Measurements from ENCODE around the gene CFAP54. TPM values are rescaled to one million over a fixed set of nuclear protein-coding genes. Genes with fewer than 3 reads are reported as not detected.

The CFAP54 gene
- total RNA-seq, 1 experiment from 2014 or later = 0.05 TPM

- Histone ChIP-seq H3K4me1 (replicated peaks) (peaks cover 9% of the 10 kb centered on the region), H3K36me3 (no peaks in the 10 kb centered on the region), H3K4me3 (no peak overlapping the region), H3K27me3 (replicated peaks) (peaks cover 12% of the 10 kb centered on the region), H3K27ac (no peak overlapping the region), H3K9me3 (replicated peaks) (no peaks in the 10 kb centered on the region)
- DNase-seq (ENCODE audit: low read depth in 1 of 2, low spot score in 2 of 2) = no peak
Observed at GRCh38 chr12:96462571-96463280, 26.7 kb upstream of the CFAP54 start.

- Histone ChIP-seq H3K27ac (no peak overlapping the region), H3K27me3 (replicated peaks) (no peaks in the 10 kb centered on the region), H3K36me3 (no peaks in the 10 kb centered on the region), H3K9me3 (replicated peaks) (no peaks in the 10 kb centered on the region), H3K4me3 (no peak overlapping the region), H3K4me1 (replicated peaks) (peaks cover 9% of the 10 kb centered on the region)
- no peak for DNase-seq (ENCODE audit: low read depth in 1 of 2, low spot score in 2 of 2)
Observed at GRCh38 chr12:96465896-96466295, 23.5 kb upstream of the CFAP54 start.

DNA sequence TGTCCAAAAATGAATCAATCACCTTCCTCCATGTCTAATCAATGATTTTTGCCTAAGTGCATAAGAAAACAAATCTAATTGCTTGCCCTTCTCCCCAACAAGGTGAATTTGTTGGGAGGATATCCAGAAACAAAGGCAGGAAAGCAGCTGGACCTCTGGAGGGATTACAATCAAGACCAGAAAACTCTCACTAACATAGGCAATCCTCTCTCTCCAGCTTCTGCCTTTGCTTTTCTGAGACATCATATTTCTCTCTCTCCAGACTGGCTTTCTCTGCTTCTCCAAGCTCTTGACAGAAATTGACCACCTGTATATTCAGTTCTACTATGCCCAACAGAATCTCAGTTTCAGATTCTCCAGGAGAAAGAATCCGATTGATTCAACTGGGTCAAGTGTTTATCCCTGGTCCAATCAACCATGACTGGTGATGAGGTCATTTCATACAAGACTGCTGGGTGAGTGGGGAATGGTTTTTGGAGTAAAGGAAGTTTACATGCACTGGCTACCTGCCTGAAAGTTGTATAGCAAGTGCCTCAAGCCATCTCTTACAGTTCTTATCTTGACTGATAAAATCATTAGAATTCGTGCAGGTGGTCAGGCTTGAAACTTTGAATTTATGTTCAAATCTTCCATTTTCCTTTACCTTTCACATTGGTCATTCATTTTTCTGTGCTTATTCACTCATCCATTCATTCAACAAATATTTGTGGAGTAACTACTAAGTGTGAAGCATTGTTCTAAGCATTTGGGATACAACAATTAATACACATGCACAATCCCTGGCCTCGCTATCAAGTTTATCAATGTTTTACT, 22.2 kb upstream of the CFAP54 start:
- Histone ChIP-seq H3K4me1 (replicated peaks) (peaks cover 9% of the 10 kb centered on the region), H3K27me3 (replicated peaks) (no peaks in the 10 kb centered on the region), H3K27ac (no peak overlapping the region), H3K9me3 (replicated peaks) (no peaks in the 10 kb centered on the region), H3K36me3 (no peaks in the 10 kb centered on the region), H3K4me3 (no peak overlapping the region)
- DNase-seq (ENCODE audit: low read depth in 1 of 2, low spot score in 2 of 2) = peak in 1 of 2 experiments; percentile 25

DNA sequence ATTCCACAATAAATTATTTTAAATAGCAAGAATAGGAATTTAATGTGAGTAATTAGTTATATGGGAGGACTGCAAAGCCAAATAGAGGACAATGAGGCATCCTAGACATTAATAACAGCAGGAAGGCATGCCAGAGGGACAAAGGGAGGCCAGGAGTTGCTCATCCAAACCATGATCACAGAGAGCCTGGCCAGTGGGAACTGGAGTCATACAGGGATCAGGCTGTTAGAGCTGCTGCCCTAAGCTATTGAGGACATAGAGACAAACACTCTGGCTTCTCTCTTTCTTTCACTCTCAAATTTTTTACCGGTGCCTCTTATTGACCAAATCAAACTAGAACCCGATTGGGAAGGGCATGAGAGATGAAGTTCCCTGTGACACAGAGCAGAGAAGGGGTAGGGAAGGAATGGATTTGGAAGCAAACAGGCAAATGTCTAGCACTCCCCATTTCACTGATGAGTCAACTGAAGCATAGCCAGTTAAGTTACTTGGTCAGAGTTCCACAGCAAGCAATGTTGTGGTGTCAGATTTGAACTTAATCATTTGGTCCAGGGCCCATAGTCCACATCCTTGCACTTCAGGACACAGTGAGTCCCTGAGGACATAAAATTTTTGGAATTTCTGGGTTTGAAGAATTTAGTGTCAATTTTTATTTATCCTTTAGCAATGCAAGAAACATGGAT, 17.9 kb upstream of the CFAP54 start:
- no peak overlapping the region for H3K27ac ChIP-seq
- DNase-seq (ENCODE audit: low read depth in 1 of 2, low spot score in 2 of 2) = no peak
- no peak overlapping the region for H3K4me3 ChIP-seq
- H3K27me3 ChIP-seq (replicated peaks) = no peaks in the 10 kb centered on the region
- no peaks in the 10 kb centered on the region for H3K36me3 ChIP-seq
- H3K9me3 ChIP-seq (replicated peaks) = no peaks in the 10 kb centered on the region
- H3K4me1 ChIP-seq (replicated peaks) = peaks cover 13% of the 10 kb centered on the region

- Histone ChIP-seq H3K4me1 (replicated peaks) (peaks cover 6% of the 10 kb centered on the region), H3K27ac (no peak overlapping the region), H3K27me3 (replicated peaks) (no peaks in the 10 kb centered on the region), H3K36me3 (no peaks in the 10 kb centered on the region), H3K4me3 (no peak overlapping the region), H3K9me3 (replicated peaks) (no peaks in the 10 kb centered on the region)
- DNase-seq (ENCODE audit: low read depth in 1 of 2, low spot score in 2 of 2) = no peak
Observed at GRCh38 chr12:96472384-96472783, 17.0 kb upstream of the CFAP54 start.

DNA sequence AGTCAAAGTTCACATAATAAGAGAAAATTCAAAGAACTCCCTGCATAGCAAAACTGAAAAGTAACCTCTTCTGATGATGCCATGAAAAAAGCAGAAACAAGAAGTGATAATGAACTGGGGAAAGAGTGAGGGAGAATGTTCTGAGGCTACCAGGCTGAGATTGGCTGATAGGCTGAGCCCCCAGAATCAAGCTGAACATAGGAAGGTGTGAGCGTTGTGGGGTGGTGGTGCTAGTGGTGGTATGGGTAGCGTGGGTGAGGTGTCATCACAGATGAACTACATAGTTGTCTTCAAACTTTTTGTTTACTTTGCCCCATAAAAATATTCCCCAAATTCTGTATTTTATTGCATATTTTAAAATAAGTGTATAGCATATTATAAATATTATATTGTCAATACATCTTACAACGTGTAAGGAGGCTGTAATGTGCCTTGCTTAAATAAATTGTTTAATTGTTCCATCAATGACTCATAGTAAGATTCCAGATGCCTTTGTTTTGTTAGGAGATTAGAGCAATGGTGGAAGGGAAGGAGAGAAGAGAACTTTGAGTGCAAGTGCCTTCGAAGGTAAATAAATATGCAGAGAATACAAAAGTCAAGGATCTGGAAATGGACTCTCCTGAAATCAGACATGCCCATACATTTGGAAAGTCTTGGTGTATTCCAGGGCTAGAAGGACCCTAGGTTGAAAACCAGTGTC, 15.8 kb upstream of the CFAP54 start:
- no peaks in the 10 kb centered on the region for H3K36me3 ChIP-seq
- no peak overlapping the region for H3K27ac ChIP-seq
- no peaks in the 10 kb centered on the region for H3K9me3 ChIP-seq (replicated peaks)
- no peak overlapping the region for H3K4me3 ChIP-seq
- 0 out of 2 replicates have a peak, but pooled peaks cover 4% of the 10 kb centered on the region for H3K4me1 ChIP-seq (replicated peaks)
- H3K27me3 ChIP-seq (replicated peaks) = no peaks in the 10 kb centered on the region
- DNase-seq (ENCODE audit: low read depth in 1 of 2, low spot score in 2 of 2) = no peak

- no peak for DNase-seq (ENCODE audit: low read depth in 1 of 2, low spot score in 2 of 2)
- H3K4me3 ChIP-seq = no peak overlapping the region
- no peak overlapping the region for H3K27ac ChIP-seq
- no peaks in the 10 kb centered on the region for H3K36me3 ChIP-seq
- no peaks in the 10 kb centered on the region for H3K9me3 ChIP-seq (replicated peaks)
- no peaks in the 10 kb centered on the region for H3K27me3 ChIP-seq (replicated peaks)
- H3K4me1 ChIP-seq (replicated peaks) = 0 out of 2 replicates have a peak, but pooled peaks cover 4% of the 10 kb centered on the region
Observed at GRCh38 chr12:96474206-96474605, 15.2 kb upstream of the CFAP54 start.

DNA sequence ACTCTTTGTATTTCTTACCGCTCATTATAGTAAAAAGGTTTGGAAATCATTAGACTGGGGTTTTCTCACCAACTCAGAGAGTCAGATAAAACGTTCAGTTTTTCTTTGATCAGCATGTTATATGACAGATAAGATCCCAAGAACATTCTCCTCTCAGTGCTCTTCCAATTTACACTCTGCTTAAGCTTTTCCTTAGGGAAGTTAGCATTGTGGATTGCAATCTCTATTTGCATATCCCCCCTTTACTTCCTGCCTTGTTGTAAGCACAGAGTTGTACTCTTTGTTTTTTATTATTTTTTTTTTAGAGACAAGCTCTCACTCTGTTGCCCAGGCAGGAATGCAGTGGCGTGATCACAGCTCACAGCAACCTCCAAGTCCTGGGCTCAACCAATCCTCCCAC, 11.4 kb upstream of the CFAP54 start:
- Histone ChIP-seq H3K36me3 (no peaks in the 10 kb centered on the region), H3K4me1 (replicated peaks) (0 out of 2 replicates have a peak, but pooled peaks cover 4% of the 10 kb centered on the region), H3K4me3 (no peak overlapping the region), H3K27me3 (replicated peaks) (no peaks in the 10 kb centered on the region), H3K27ac (no peak overlapping the region), H3K9me3 (replicated peaks) (no peaks in the 10 kb centered on the region)
- DNase-seq (ENCODE audit: low read depth in 1 of 2, low spot score in 2 of 2) = no peak

- DNase-seq (ENCODE audit: low read depth in 1 of 2, low spot score in 2 of 2) = no peak
- no peaks in the 10 kb centered on the region for H3K9me3 ChIP-seq (replicated peaks)
- no peak overlapping the region for H3K27ac ChIP-seq
- no peaks in the 10 kb centered on the region; the same call in 1 of the 2 replicates for H3K4me1 ChIP-seq (replicated peaks)
- H3K36me3 ChIP-seq = no peaks in the 10 kb centered on the region
- H3K27me3 ChIP-seq (replicated peaks) = no peaks in the 10 kb centered on the region
- no peak overlapping the region for H3K4me3 ChIP-seq
Observed at GRCh38 chr12:96482086-96482485, 7.3 kb upstream of the CFAP54 start.

DNA sequence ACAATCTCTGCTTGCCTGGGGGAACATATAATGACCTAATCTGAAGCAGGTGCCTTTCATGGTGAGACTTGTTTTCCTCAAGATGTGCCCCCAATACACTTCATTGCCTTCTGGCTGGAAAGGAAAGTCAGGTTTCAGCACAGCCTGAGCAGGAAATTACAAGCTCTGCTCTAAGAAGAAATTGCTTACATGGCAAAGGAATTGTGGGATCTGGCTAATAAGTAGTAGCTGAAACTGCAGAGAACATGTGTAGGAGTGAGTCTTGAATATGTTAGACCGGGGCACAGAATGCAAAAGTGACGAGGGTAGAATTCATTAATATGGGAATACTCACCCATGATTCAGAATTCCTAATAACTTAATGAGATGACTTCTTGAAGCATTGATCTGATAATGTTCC, 6.3 kb upstream of the CFAP54 start:
- H3K27me3 ChIP-seq (replicated peaks) = no peaks in the 10 kb centered on the region
- H3K9me3 ChIP-seq (replicated peaks) = no peaks in the 10 kb centered on the region
- DNase-seq (ENCODE audit: low read depth in 1 of 2, low spot score in 2 of 2) = no peak
- H3K4me3 ChIP-seq = no peak overlapping the region
- peaks cover 5% of the 10 kb centered on the region; the same call in 1 of the 2 replicates for H3K4me1 ChIP-seq (replicated peaks)
- no peak overlapping the region for H3K27ac ChIP-seq
- no peaks in the 10 kb centered on the region for H3K36me3 ChIP-seq

DNA sequence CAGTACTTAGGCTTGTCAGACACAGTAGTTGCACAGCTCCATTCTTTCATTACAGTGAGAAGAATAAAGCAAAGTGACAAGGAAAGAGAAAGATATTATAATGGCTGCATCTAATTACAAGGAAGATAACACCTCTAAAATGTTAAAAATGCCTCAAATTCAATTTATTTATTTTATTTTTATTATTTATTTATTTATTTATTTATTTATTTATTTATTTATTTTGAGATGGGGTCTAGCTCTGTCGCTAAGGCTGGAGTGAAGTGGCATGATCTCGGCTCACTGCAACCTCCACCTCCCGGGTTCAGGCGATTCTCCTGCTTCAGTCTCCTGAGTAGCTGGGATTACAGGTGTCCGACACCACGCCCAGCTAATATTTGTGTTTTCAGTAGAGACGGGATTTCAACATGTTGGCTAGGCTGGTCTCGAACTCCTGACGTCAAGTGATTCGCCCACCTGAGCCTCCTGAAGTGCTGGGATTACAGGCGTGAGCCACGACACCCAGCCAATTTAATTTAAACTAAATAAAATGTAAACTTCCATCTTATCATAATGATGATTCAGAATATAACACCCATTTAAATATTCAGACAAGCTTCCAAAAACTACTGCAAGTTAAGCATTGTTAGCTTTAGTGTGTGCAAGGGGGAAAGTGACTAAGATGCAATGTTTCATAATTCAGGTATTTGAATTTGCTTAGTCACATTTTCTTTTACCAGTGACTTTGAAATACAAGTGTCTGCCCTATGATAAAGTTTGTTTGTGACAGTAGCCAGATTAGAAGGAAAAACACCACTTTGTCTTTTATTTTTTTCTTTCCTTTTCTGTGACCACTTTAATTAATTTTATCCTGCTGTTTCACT, 2.4 kb upstream of the CFAP54 start:
- Histone ChIP-seq H3K9me3 (replicated peaks) (no peaks in the 10 kb centered on the region), H3K4me3 (no peak overlapping the region), H3K27ac (no peak overlapping the region), H3K27me3 (replicated peaks) (no peaks in the 10 kb centered on the region), H3K4me1 (replicated peaks) (peaks cover 14% of the 10 kb centered on the region), H3K36me3 (no peaks in the 10 kb centered on the region)
- peak in 1 of 2 experiments; percentile 20 for DNase-seq (ENCODE audit: low read depth in 1 of 2, low spot score in 2 of 2)

GRCh38 chr12:96487634-96488033, 1.7 kb upstream of the CFAP54 start:
- DNase-seq (ENCODE audit: low read depth in 1 of 2, low spot score in 2 of 2) = no peak
- H3K4me1 ChIP-seq (replicated peaks) = peaks cover 14% of the 10 kb centered on the region
- H3K4me3 ChIP-seq = no peak overlapping the region
- no peak overlapping the region for H3K27ac ChIP-seq
- no peaks in the 10 kb centered on the region for H3K9me3 ChIP-seq (replicated peaks)
- no peaks in the 10 kb centered on the region for H3K27me3 ChIP-seq (replicated peaks)
- no peaks in the 10 kb centered on the region for H3K36me3 ChIP-seq

GRCh38 chr12:96493106-96493505, 3.7 kb downstream of the CFAP54 start:
- no peak overlapping the region for H3K27ac ChIP-seq
- H3K4me1 ChIP-seq (replicated peaks) = peaks cover 13% of the 10 kb centered on the region
- H3K4me3 ChIP-seq = no peak overlapping the region
- H3K36me3 ChIP-seq = no peaks in the 10 kb centered on the region
- H3K27me3 ChIP-seq (replicated peaks) = no peaks in the 10 kb centered on the region
- no peaks in the 10 kb centered on the region for H3K9me3 ChIP-seq (replicated peaks)
- no peak for DNase-seq (ENCODE audit: low read depth in 1 of 2, low spot score in 2 of 2)
